ENCODE results near the gene USP17L11.
"Not testable (repeated sequence)": the region's sequence is repeated elsewhere in the genome, so short reads cannot be mapped to it uniquely, and the experiment has no call there.

USP17L11 gene, protein sequence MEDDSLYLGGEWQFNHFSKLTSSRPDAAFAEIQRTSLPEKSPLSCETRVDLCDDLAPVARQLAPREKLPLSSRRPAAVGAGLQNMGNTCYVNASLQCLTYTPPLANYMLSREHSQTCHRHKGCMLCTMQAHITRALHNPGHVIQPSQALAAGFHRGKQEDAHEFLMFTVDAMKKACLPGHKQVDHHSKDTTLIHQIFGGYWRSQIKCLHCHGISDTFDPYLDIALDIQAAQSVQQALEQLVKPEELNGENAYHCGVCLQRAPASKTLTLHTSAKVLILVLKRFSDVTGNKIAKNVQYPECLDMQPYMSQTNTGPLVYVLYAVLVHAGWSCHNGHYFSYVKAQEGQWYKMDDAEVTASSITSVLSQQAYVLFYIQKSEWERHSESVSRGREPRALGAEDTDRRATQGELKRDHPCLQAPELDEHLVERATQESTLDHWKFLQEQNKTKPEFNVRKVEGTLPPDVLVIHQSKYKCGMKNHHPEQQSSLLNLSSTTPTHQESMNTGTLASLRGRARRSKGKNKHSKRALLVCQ

DNA sequence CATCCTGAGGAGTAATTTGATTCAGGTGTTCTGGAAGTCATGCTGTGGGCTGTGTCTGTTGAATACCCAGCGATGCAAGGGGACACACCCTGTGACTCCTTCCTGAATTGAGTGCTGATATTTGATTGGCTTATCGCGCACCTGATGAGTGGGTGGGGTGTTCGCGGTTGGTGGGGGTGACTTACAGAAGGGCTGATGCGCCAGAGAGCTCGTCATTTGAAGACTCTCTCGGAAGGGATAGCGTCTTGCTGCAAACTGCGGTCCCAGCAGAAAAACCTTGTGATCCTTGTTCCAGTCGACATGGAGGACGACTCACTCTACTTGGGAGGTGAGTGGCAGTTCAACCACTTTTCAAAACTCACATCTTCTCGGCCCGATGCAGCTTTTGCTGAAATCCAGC is at the start of gene USP17L11:
TSS of gene USP17L11 (plus strand) at position 301 of the 400 bp plus-strand sequence. CDS start at position 301, 0 bp downstream.
- DNase-seq (ENCODE audit: extremely low spot score, insufficient read length, low read depth); FAIRE-seq: not testable (repeated sequence)

DNA sequence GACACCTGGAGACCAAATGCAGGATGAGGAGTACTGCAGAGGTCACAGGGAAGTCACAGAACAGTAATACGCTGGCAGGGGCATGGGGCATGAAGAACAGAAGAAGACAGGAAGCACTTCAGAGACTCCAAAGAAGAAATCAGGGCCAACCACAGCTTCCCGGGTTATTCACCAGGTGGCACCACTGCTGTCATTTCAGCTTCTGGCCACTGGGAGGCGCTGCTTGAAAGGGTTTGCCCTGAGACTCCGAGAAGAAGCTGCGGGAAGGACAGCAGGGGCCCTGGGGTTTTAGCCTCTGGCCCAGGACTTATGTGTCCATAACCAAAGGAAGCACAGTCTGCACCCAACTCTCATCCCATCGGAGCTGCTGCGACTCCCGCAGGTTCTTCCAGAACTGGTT is 49.2 kb upstream of the USP17L11 start:
- not testable (repeated sequence) for DNase-seq (ENCODE audit: extremely low spot score, insufficient read length, low read depth); FAIRE-seq

DNA sequence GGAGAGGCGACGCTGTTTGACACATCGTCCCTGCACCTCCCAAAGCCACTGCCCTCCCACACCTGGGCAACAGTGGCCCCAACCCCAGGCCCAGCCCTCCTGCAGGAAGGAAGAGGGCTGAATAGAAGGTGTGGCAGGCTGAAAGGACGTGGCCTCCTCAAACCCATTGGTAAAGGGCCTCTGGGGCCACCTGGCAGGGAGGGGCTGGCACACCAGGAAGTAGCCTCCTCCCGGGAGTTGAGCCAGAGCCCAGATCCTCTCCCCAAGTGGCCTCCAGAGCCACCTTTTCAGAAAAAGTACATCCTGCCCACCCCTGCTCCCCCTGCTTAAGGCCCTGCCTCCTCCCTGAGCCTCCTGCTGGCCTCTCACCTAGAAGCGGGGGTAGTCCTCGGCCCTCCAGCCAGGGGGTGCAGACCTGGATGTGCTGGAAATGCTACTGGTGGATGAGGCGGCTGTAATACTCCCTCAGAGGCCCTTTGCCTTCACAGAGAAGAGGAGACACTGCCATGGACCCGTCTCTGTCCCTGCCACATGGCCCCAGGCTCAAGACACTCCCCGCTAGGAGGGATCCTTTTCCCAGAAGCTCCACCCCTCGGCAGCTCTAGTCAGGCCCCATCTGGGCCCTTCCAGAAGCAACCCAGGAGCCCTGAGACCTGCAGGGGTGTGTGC is 45.3 kb upstream of the USP17L11 start, which contains the start of gene FAM90A26:
TSS of gene FAM90A26 (plus strand) at position 619 of the 669 bp plus-strand sequence. CDS start 2,764 bp downstream, outside the sequence.
- not testable (repeated sequence) for DNase-seq (ENCODE audit: extremely low spot score, insufficient read length, low read depth); FAIRE-seq

DNA sequence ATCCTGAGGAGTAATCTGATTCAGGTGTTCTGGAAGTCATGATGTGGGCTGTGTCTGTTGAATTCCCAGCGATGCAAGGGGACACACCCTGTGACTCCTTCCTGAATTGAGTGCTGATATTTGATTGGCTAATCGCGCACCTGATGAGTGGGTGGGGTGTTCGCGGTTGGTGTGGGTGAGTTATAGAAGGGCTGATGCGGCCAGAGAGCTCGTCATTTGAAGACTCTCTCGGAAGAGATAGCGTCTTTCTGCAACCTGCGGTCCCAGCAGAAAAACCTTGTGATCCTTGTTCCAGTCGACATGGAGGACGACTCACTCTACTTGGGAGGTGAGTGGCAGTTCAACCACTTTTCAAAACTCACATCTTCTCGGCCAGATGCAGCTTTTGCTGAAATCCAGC is 4.8 kb upstream of the USP17L11 start, which contains the start of gene USP17L10:
TSS of gene USP17L10 (plus strand) at position 301 of the 400 bp plus-strand sequence. CDS start at position 301, 0 bp downstream.
- not testable (repeated sequence) for FAIRE-seq; DNase-seq (ENCODE audit: extremely low spot score, insufficient read length, low read depth)

DNA sequence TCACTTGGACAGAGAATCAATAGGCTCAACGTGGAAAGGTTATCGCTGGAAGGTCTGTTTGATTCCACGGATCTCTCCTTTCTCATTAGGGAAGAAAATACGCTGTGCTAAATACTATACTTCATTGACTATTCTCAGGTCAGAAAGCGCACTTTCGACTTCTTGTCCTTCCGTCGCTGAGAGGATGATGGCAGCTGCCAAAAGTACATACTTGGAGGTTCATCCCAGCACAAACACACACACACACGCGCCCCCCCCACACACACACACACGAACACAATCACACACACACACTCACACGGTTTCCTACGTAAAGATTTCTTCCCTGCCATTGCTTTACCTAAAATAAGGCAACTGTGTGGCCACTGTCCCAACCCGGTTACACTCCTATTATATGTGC is 504 bp upstream of the USP17L11 start:
- not testable (repeated sequence) for DNase-seq (ENCODE audit: extremely low spot score, insufficient read length, low read depth); FAIRE-seq

DNA sequence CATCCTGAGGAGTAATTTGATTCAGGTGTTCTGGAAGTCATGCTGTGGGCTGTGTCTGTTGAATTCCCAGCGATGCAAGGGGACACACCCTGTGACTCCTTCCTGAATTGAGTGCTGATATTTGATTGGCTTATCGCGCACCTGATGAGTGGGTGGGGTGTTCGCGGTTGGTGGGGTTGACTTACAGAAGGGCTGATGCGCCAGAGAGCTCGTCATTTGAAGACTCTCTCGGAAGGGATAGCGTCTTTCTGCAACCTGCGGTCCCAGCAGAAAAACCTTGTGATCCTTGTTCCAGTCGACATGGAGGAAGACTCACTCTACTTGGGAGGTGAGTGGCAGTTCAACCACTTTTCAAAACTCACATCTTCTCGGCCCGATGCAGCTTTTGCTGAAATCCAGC is 4.6 kb downstream of the USP17L11 start, which contains the start of gene USP17L12:
TSS of gene USP17L12 (plus strand) at position 301 of the 400 bp plus-strand sequence. CDS start at position 301, 0 bp downstream.
- DNase-seq (ENCODE audit: extremely low spot score, insufficient read length, low read depth); FAIRE-seq: not testable (repeated sequence)

DNA sequence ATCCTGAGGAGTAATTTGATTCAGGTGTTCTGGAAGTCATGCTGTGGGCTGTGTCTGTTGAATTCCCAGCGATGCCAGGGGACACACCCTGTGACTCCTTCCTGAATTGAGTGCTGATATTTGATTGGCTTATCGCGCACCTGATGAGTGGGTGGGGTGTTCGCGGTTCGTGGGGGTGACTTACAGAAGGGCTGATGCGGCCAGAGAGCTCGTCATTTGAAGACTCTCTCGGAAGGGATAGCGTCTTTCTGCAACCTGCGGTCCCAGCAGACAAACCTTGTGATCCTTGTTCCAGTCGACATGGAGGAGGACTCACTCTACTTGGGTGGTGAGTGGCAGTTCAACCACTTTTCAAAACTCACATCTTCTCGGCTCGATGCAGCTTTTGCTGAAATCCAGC is 9.4 kb downstream of the USP17L11 start, which contains the start of gene USP17L13:
TSS of gene USP17L13 (plus strand) at position 301 of the 400 bp plus-strand sequence. CDS start at position 301, 0 bp downstream.
- not testable (repeated sequence) for DNase-seq (ENCODE audit: extremely low spot score, insufficient read length, low read depth); FAIRE-seq

DNA sequence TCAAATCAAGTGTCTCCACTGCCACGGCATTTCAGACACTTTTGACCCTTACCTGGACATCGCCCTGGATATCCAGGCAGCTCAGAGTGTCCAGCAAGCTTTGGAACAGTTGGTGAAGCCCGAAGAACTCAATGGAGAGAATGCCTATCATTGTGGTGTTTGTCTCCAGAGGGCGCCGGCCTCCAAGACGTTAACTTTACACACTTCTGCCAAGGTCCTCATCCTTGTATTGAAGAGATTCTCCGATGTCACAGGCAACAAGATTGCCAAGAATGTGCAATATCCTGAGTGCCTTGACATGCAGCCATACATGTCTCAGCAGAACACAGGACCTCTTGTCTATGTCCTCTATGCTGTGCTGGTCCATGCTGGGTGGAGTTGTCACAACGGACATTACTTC is 15.0 kb downstream of the USP17L11 start:
- not testable (repeated sequence) for FAIRE-seq; DNase-seq (ENCODE audit: extremely low spot score, insufficient read length, low read depth)

DNA sequence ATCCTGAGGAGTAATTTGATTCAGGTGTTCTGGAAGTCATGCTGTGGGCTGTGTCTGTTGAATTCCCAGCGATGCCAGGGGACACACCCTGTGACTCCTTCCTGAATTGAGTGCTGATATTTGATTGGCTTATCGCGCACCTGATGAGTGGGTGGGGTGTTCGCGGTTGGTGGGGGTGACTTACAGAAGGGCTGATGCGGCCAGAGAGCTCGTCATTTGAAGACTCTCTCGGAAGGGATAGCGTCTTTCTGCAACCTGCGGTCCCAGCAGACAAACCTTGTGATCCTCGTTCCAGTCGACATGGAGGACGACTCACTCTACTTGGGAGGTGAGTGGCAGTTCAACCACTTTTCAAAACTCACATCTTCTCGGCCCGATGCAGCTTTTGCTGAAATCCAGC is 18.9 kb downstream of the USP17L11 start, which contains the start of gene USP17L15:
TSS of gene USP17L15 (plus strand) at position 301 of the 400 bp plus-strand sequence. CDS start at position 301, 0 bp downstream.
- DNase-seq (ENCODE audit: extremely low spot score, insufficient read length, low read depth); FAIRE-seq: not testable (repeated sequence)

DNA sequence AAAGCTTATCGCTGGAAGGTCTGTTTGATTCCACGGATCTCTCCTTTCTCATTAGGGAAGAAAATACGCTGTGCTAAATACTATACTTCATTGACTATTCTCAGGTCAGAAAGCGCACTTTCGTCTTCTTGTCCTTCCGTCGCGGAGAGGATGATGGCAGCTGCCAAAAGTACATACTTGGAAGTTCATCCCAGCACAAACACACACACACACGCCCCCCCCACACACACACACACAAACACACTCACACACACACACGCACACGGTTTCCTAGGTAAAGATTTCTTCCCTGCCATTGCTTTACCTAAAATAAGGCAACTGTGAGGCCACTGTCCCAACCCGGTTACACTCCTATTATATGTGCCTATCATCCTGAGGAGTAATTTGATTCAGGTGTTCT is 23.3 kb downstream of the USP17L11 start:
- not testable (repeated sequence) for FAIRE-seq; DNase-seq (ENCODE audit: extremely low spot score, insufficient read length, low read depth)

DNA sequence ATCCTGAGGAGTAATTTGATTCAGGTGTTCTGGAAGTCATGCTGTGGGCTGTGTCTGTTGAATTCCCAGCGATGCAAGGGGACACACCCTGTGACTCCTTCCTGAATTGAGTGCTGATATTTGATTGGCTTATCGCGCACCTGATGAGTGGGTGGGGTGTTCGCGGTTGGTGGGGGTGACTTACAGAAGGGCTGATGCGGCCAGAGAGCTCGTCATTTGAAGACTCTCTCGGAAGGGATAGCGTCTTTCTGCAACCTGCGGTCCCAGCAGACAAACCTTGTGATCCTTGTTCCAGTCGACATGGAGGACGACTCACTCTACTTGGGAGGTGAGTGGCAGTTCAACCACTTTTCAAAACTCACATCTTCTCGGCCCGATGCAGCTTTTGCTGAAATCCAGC is 28.4 kb downstream of the USP17L11 start, which contains the start of gene USP17L17:
TSS of gene USP17L17 (plus strand) at position 301 of the 400 bp plus-strand sequence. CDS start at position 301, 0 bp downstream.
- not testable (repeated sequence) for FAIRE-seq; DNase-seq (ENCODE audit: extremely low spot score, insufficient read length, low read depth)

DNA sequence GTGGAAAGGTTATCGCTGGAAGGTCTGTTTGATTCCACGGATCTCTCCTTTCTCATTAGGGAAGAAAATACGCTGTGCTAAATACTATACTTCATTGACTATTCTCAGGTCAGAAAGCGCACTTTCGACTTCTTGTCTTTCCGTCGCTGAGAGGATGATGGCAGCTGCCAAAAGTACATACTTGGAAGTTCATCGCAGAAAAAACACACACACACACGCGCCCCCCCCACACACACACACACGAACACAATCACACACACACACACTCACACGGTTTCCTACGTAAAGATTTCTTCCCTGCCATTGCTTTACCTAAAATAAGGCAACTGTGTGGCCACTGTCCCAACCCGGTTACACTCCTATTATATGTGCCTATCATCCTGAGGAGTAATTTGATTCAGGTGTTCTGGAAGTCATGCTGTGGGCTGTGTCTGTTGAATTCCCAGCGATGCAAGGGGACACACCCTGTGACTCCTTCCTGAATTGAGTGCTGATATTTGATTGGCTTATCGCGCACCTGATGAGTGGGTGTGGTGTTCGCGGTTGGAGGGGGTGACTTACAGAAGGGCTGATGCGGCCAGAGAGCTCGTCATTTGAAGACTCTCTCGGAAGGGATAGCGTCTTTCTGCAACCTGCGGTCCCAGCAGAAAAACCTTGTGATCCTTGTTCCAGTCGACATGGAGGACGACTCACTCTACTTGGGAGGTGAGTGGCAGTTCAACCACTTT is 32.9 kb downstream of the USP17L11 start, which contains the start of gene USP17L18:
TSS of gene USP17L18 (plus strand) at position 678 of the 728 bp plus-strand sequence. CDS start at position 678, 0 bp downstream.
- not testable (repeated sequence) for DNase-seq (ENCODE audit: extremely low spot score, insufficient read length, low read depth); FAIRE-seq

DNA sequence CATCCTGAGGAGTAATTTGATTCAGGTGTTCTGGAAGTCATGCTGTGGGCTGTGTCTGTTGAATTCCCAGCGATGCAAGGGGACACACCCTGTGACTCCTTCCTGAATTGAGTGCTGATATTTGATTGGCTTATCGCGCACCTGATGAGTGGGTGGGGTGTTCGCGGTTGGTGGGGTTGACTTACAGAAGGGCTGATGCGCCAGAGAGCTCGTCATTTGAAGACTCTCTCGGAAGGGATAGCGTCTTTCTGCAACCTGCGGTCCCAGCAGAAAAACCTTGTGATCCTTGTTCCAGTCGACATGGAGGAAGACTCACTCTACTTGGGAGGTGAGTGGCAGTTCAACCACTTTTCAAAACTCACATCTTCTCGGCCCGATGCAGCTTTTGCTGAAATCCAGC is 37.9 kb downstream of the USP17L11 start, which contains the start of gene USP17L19:
TSS of gene USP17L19 (plus strand) at position 301 of the 400 bp plus-strand sequence. CDS start at position 301, 0 bp downstream.
- not testable (repeated sequence) for DNase-seq (ENCODE audit: extremely low spot score, insufficient read length, low read depth); FAIRE-seq

DNA sequence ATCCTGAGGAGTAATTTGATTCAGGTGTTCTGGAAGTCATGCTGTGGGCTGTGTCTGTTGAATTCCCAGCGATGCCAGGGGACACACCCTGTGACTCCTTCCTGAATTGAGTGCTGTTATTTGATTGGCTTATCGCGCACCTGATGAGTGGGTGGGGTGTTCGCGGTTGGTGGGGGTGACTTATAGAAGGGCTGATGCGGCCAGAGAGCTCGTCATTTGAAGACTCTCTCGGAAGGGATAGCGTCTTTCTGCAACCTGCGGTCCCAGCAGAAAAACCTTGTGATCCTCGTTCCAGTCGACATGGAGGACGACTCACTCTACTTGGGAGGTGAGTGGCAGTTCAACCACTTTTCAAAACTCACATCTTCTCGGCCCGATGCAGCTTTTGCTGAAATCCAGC is 42.6 kb downstream of the USP17L11 start, which contains the start of gene USP17L20:
TSS of gene USP17L20 (plus strand) at position 301 of the 400 bp plus-strand sequence. CDS start at position 301, 0 bp downstream.
- FAIRE-seq; DNase-seq (ENCODE audit: extremely low spot score, insufficient read length, low read depth): not testable (repeated sequence)

DNA sequence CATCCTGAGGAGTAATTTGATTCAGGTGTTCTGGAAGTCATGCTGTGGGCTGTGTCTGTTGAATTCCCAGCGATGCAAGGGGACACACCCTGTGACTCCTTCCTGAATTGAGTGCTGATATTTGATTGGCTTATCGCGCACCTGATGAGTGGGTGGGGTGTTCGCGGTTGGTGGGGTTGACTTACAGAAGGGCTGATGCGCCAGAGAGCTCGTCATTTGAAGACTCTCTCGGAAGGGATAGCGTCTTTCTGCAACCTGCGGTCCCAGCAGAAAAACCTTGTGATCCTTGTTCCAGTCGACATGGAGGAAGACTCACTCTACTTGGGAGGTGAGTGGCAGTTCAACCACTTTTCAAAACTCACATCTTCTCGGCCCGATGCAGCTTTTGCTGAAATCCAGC is 47.4 kb downstream of the USP17L11 start, which contains the start of gene USP17L21:
TSS of gene USP17L21 (plus strand) at position 301 of the 400 bp plus-strand sequence. CDS start at position 301, 0 bp downstream.
- FAIRE-seq; DNase-seq (ENCODE audit: extremely low spot score, insufficient read length, low read depth): not testable (repeated sequence)
